ENCODE measurements around the gene C1QTNF2. TPM values are rescaled to one million over a fixed set of nuclear protein-coding genes. Genes with fewer than 3 reads are reported as not detected.

The C1QTNF2 gene
- polyA plus RNA-seq, 1 donor from 2014 or later, result 0.09 TPM

DNA sequence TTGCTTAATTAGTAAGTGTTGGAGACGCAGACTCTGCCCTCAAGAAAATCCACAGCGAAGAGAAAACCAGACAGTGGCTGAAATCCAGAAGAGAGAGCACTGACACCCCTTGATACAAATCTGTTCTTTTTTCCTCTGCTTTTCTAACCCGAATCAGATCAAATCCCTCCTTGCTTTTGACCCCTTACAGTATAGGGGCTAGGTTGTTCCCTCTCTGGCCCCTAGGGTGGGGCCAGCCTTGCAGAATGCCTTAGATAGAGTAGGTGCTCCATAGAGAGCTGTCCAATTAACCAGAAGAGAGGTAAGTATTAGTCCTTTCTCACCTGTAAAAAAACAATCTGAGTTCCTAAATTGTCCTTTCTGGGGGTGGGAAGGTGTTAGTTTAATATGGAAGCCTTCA, 10.1 kb downstream of the C1QTNF2 start:
- Histone ChIP-seq H3K4me2 (ENCODE audit: low read length) (no peak overlapping the region), H3K9ac (ENCODE audit: low read length) (no peak overlapping the region), H3F3A (ENCODE audit: insufficient read depth, low read length, poor library complexity, severe bottlenecking) (no peaks in the 10 kb centered on the region), H3K27ac (ENCODE audit: low read length) (no peak overlapping the region), H4K20me1 (ENCODE audit: insufficient read depth) (no peaks in the 10 kb centered on the region), H3K27me3 (ENCODE audit: insufficient read depth, low read depth, low read length) (no peaks in the 10 kb centered on the region), H3K9me3 (ENCODE audit: low read length) (no peaks in the 10 kb centered on the region), H3K79me2 (replicated peaks; ENCODE audit: insufficient read depth, low read length) (no peaks in the 10 kb centered on the region), H3K36me3 (ENCODE audit: insufficient read depth, low read length) (no peaks in the 10 kb centered on the region), H3K4me3 (ENCODE audit: low read length) (no peak overlapping the region), H3K9me2 (ENCODE audit: insufficient read depth, low read length) (no peaks in the 10 kb centered on the region), H2AFZ (ENCODE audit: low read depth, low read length) (no peak overlapping the region)
- TF ChIP-seq RAD21 (conservative IDR thresholded peaks at IDR 0.05) (no peak), POLR2AphosphoS5 (IDR thresholded peaks at IDR 0.05) (no peak), SMC3 (conservative IDR thresholded peaks at IDR 0.05; ENCODE audit: poor library complexity) (no peak), MXI1 (conservative IDR thresholded peaks at IDR 0.05; ENCODE audit: poor library complexity, severe bottlenecking) (no peak), EP300 (conservative IDR thresholded peaks at IDR 0.05; ENCODE audit: poor library complexity, severe bottlenecking) (no peak), TAF1 (IDR thresholded peaks at IDR 0.05; ENCODE audit: low read depth) (no peak), REST (IDR thresholded peaks at IDR 0.05; ENCODE audit: borderline replicate concordance) (no peak)
- TF ChIP-seq, protein P1, sequence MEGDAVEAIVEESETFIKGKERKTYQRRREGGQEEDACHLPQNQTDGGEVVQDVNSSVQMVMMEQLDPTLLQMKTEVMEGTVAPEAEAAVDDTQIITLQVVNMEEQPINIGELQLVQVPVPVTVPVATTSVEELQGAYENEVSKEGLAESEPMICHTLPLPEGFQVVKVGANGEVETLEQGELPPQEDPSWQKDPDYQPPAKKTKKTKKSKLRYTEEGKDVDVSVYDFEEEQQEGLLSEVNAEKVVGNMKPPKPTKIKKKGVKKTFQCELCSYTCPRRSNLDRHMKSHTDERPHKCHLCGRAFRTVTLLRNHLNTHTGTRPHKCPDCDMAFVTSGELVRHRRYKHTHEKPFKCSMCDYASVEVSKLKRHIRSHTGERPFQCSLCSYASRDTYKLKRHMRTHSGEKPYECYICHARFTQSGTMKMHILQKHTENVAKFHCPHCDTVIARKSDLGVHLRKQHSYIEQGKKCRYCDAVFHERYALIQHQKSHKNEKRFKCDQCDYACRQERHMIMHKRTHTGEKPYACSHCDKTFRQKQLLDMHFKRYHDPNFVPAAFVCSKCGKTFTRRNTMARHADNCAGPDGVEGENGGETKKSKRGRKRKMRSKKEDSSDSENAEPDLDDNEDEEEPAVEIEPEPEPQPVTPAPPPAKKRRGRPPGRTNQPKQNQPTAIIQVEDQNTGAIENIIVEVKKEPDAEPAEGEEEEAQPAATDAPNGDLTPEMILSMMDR (IDR thresholded peaks at IDR 0.05; ENCODE audit: poor library complexity, severe bottlenecking), result no peak

DNA sequence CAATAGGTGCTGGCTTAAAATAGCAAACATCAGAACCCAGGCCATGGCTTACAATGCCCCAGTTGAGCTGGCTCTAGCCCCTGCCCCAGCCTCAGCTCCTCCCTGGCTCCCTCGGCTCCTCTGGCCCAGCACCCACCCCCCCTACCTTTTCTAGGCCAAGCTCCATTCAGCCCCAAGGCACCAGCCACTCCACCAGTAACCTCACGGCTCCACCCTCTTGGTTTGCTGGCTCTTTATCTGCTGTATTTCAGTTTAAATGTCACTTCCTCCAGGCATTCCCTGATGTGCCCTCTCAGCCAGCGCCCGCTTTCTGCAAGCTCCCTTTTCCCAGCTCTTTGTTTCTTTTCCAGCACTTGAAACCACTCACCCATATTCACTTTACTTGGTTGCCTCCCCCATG, 10.6 kb downstream of the C1QTNF2 start:
- no peak overlapping the region for H3K27ac ChIP-seq (ENCODE audit: low read length)
- H2AFZ ChIP-seq (ENCODE audit: low read depth, low read length), result no peak overlapping the region
- H3F3A ChIP-seq (ENCODE audit: insufficient read depth, low read length, poor library complexity, severe bottlenecking), result no peaks in the 10 kb centered on the region
- H3K27me3 ChIP-seq (ENCODE audit: insufficient read depth, low read depth, low read length), result no peaks in the 10 kb centered on the region
- no peak overlapping the region for H3K9ac ChIP-seq (ENCODE audit: low read length)
- TF ChIP-seq TAF1 (IDR thresholded peaks at IDR 0.05; ENCODE audit: low read depth) (no peak), RAD21 (conservative IDR thresholded peaks at IDR 0.05) (no peak), REST (IDR thresholded peaks at IDR 0.05; ENCODE audit: borderline replicate concordance) (no peak), EP300 (conservative IDR thresholded peaks at IDR 0.05; ENCODE audit: poor library complexity, severe bottlenecking) (no peak), MXI1 (conservative IDR thresholded peaks at IDR 0.05; ENCODE audit: poor library complexity, severe bottlenecking) (no peak), POLR2AphosphoS5 (IDR thresholded peaks at IDR 0.05) (no peak)
- TF ChIP-seq, protein P1 (IDR thresholded peaks at IDR 0.05; ENCODE audit: poor library complexity, severe bottlenecking), result no peak
- no peaks in the 10 kb centered on the region for H3K9me3 ChIP-seq (ENCODE audit: low read length)
- H3K4me2 ChIP-seq (ENCODE audit: low read length), result no peak overlapping the region
- no peaks in the 10 kb centered on the region for H3K79me2 ChIP-seq (replicated peaks; ENCODE audit: insufficient read depth, low read length)
- H3K9me2 ChIP-seq (ENCODE audit: insufficient read depth, low read length), result no peaks in the 10 kb centered on the region
- H3K36me3 ChIP-seq (ENCODE audit: insufficient read depth, low read length), result no peaks in the 10 kb centered on the region
- H3K4me3 ChIP-seq (ENCODE audit: low read length), result no peak overlapping the region
- H4K20me1 ChIP-seq (ENCODE audit: insufficient read depth), result no peaks in the 10 kb centered on the region

Measured in neural cell (in vitro differentiated cells).